OCI-LY7 (cell line): ENCODE data around the gene OSBPL6. TPM values are rescaled to one million over a fixed set of nuclear protein-coding genes. Genes with fewer than 3 reads are reported as not detected.
A peak's percentile ranks its signal among the peaks of the same experiment; 100 is the strongest.

Experiments
- BruUV-seq: library from RNA; stranded (reverse); fragments of 400-500 nt; replicated peaks from 2 replicates; lab custom pipeline; 2021; lab: Mats Ljungman, UMichigan
- CTCF ChIA-PET: fragments of 300-600 bp; sonication (Branson Sonifier 250); formaldehyde crosslinking; loops from one replicate; lab custom pipeline; 2022; ENCODE audit warnings: antibody characterized with exemption; ENCODE audit not compliant: unreplicated experiment; lab: Charles Lee
- POLR2A ChIA-PET: fragments of 300-600 bp; sonication (Branson Sonifier 250); formaldehyde crosslinking; loops from one replicate; lab custom pipeline; 2022; ENCODE audit warnings: antibody characterized with exemption; lab: Charles Lee
- DNase-seq: peaks from one replicate; pipeline ENCODE4 v3.0.0-alpha.2; 2015; ENCODE audit warnings: low spot score
- H2AFZ ChIP-seq: fragments of 200-600 bp; sonication (generic), shearing (Covaris generic); 2 replicates; pipeline ENCODE4 v1.6.1; 2014; ENCODE audit warnings: mild to moderate bottlenecking, antibody characterized with exemption, low read length, moderate library complexity
- H3K27ac ChIP-seq: fragments of 200-600 bp; sonication (generic); 2 replicates; pipeline ENCODE4 v1.5.1; 2014; ENCODE audit warnings: mixed run types, low read depth, mild to moderate bottlenecking, moderate library complexity, low read length, inconsistent platforms; ENCODE audit not compliant: poor library complexity, severe bottlenecking
- H3K36me3 ChIP-seq: fragments of 200-600 bp; sonication (generic); 2 replicates; pipeline ENCODE4 v1.6.1; 2014; ENCODE audit warnings: mild to moderate bottlenecking, antibody characterized with exemption, low read length, moderate library complexity, mixed read lengths; ENCODE audit not compliant: insufficient read depth
- H3K4me1 ChIP-seq: fragments of 200-600 bp; sonication (generic); 2 replicates; pipeline ENCODE4 v1.5.1; 2014; ENCODE audit warnings: mild to moderate bottlenecking, low read length; ENCODE audit not compliant: insufficient read depth, poor library complexity, severe bottlenecking
- H3K4me2 ChIP-seq: fragments of 200-600 bp; sonication (generic); 2 replicates; pipeline ENCODE4 v1.6.1; 2014; ENCODE audit warnings: mild to moderate bottlenecking, low read length
- H3K4me3 ChIP-seq: fragments of 200-600 bp; sonication (generic); 2 replicates; pipeline ENCODE4 v1.5.1; 2014; ENCODE audit warnings: mild to moderate bottlenecking, low read depth, low read length; ENCODE audit not compliant: poor library complexity, severe bottlenecking
- H3K79me2 ChIP-seq: fragments of 200-600 bp; sonication (generic); 2 replicates; pipeline ENCODE4 v1.6.1; 2016; ENCODE audit warnings: low read depth, mild to moderate bottlenecking, low read length, moderate library complexity, mixed read lengths; ENCODE audit not compliant: insufficient read depth
- H3K9me2 ChIP-seq: fragments of 200-600 bp; sonication (generic); 2 replicates; pipeline ENCODE4 v1.6.1; 2016; ENCODE audit warnings: mild to moderate bottlenecking, low read length, mixed read lengths; ENCODE audit not compliant: insufficient read depth
- H3K9me3 ChIP-seq: fragments of 200-600 bp; sonication (generic); 2 replicates; pipeline ENCODE4 v1.6.1; 2014; ENCODE audit warnings: mild to moderate bottlenecking, mixed run types, low read length, mixed read lengths
- H4K20me1 ChIP-seq: fragments of 200-600 bp; sonication (generic); 2 replicates; pipeline ENCODE4 v1.6.1; 2014; ENCODE audit warnings: mild to moderate bottlenecking, antibody characterized with exemption, low read length, moderate library complexity, mixed read lengths; ENCODE audit not compliant: insufficient read depth
- CTCF ChIP-seq: fragments of 200-600 bp; sonication (generic); conservative IDR thresholded peaks from 2 replicates; pipeline ENCODE4 v1.5.1; 2014; ENCODE audit warnings: mild to moderate bottlenecking, antibody characterized with exemption, low read length, moderate library complexity, mixed read lengths
- EZH2phosphoT487 ChIP-seq: fragments of 200-600 bp; sonication (generic); IDR thresholded peaks from 2 replicates; pipeline ENCODE4 v1.6.1; 2018; ENCODE audit warnings: low read depth, borderline replicate concordance, mild to moderate bottlenecking, mixed run types, antibody characterized with exemption, low read length, moderate library complexity, mixed read lengths
- intact Hi-C: fragments of 100-400 bp; cut with micrococcal nuclease; formaldehyde crosslinking; loops from one replicate; pipeline ENCODE4 v1.10.0; 2022; ENCODE audit not compliant: unreplicated experiment
- total RNA-seq, 2 experiments: library from RNA; depleted of rRNA in 1 of 2; stranded (reverse); fragments of >200 nt in 1 of 2; shearing (Covaris generic) in 1 of 2; gene quantifications; 2 replicates each; pipeline ENCODE4 v1.2.3, GENCODE V29; 2014 to 2022

The OSBPL6 gene
- total RNA-seq, 2 experiments from 2014 or later = not detected

GRCh38 chr2:178301649-178302238 is 107.4 kb downstream of the OSBPL6 start:
- POLR2A ChIA-PET = interaction anchor here (0.6 kb wide), 1 partner anchor 66 kb away, joined by 3 read pairs; no protein-coding TSS in a partner anchor
- Histone ChIP-seq H3K4me2 (no peak overlapping the region), H3K9me2 (no peaks in the 10 kb centered on the region), H4K20me1 (no peaks in the 10 kb centered on the region), H3K4me1 (no peaks in the 10 kb centered on the region), H3K79me2 (no peaks in the 10 kb centered on the region), H3K36me3 (no peaks in the 10 kb centered on the region), H3K9me3 (no peaks in the 10 kb centered on the region), H3K27ac (no peak overlapping the region), H3K4me3 (no peak overlapping the region), H2AFZ (no peak overlapping the region)
- TF ChIP-seq CTCF = no peak
- no peak for TF ChIP-seq EZH2phosphoT487
- intact Hi-C loops = no loop called here
- no TSS peak for BruUV-seq
- DNase-seq = no peak
- CTCF ChIA-PET = no interaction called here

GRCh38 chr2:178304333-178304732 is 110.0 kb downstream of the OSBPL6 start:
- H3K9me2 ChIP-seq = no peaks in the 10 kb centered on the region
- TF ChIP-seq CTCF (no peak), EZH2phosphoT487 (no peak)
- H3K27ac ChIP-seq = no peak overlapping the region
- H3K4me3 ChIP-seq = no peak overlapping the region
- H3K4me1 ChIP-seq = no peaks in the 10 kb centered on the region
- no peak overlapping the region for H3K4me2 ChIP-seq
- no TSS peak for BruUV-seq
- H3K79me2 ChIP-seq = no peaks in the 10 kb centered on the region
- no peaks in the 10 kb centered on the region for H3K36me3 ChIP-seq
- H4K20me1 ChIP-seq = no peaks in the 10 kb centered on the region; the same call in 1 of the 2 replicates
- intact Hi-C loops = no loop called here
- no peak overlapping the region for H2AFZ ChIP-seq
- DNase-seq = no peak
- CTCF ChIA-PET = no interaction called here
- POLR2A ChIA-PET = no interaction called here
- no peaks in the 10 kb centered on the region for H3K9me3 ChIP-seq

- ChIA-PET POLR2A (interaction anchor here (0.6 kb wide), 1 partner anchor 12 kb away, joined by 4 read pairs; no protein-coding TSS in a partner anchor), CTCF (no interaction called here)
- Histone ChIP-seq H2AFZ (no peak overlapping the region), H3K4me1 (no peaks in the 10 kb centered on the region), H3K9me3 (no peaks in the 10 kb centered on the region), H3K4me3 (no peak overlapping the region), H3K27ac (no peak overlapping the region), H3K36me3 (no peaks in the 10 kb centered on the region), H3K9me2 (no peaks in the 10 kb centered on the region), H3K79me2 (no peaks in the 10 kb centered on the region), H4K20me1 (no peaks in the 10 kb centered on the region; the same call in 1 of the 2 replicates), H3K4me2 (no peak overlapping the region)
- no TSS peak for BruUV-seq
- TF ChIP-seq CTCF (peak; percentile 76), EZH2phosphoT487 (no peak)
- peak; percentile 33 for DNase-seq
- intact Hi-C loops = no loop called here
Measured at GRCh38 chr2:178306352-178307073, 112.2 kb downstream of the OSBPL6 start.
